Right lobe of liver (tissue), 6 donors: Measurements from ENCODE around the gene ZNF609. TPM values are rescaled to one million over a fixed set of nuclear protein-coding genes. Genes with fewer than 3 reads are reported as not detected.

ENCODE experiments used
- ATAC-seq, 4 donors: fragments of 200-7000 bp; cut with Tn5 transposase; one replicate each; pipeline ENCODE4 v1.9.1; 2020; ENCODE audit warnings: mild to moderate bottlenecking in 4 of 4, moderate library complexity in 4 of 4
- DNase-seq, 3 donors: peaks; one replicate each; pipeline ENCODE4 v3.0.0-alpha.2; 2020
- H3K27ac ChIP-seq, 3 donors: fragments of 200-600 bp; one replicate each; pipeline ENCODE4 v1.8.0; 2022
- H3K27me3 ChIP-seq, 2 donors: fragments of 200-600 bp; one replicate each; pipeline ENCODE4 v1.8.0; 2022
- H3K36me3 ChIP-seq, 4 donors: fragments of 200-600 bp; sonication (generic) in 1 of 4; one replicate each; pipeline versions ENCODE4 v1.5.1 to v1.8.0; 2017 to 2022; ENCODE audit warnings: control low read depth in 1 of 4
- H3K4me1 ChIP-seq, 4 donors: fragments of 200-600 bp; sonication (generic) in 1 of 4; one replicate each; pipeline versions ENCODE4 v1.5.1 to v1.8.0; 2017 to 2022; ENCODE audit warnings: control low read depth in 1 of 4
- H3K4me3 ChIP-seq, 3 donors: fragments of 200-600 bp; one replicate each; pipeline ENCODE4 v1.8.0; 2022
- H3K9me3 ChIP-seq, 4 donors: fragments of 200-600 bp; sonication (generic) in 1 of 4; one replicate each; pipeline versions ENCODE4 v1.5.1 to v1.8.0; 2017 to 2022; ENCODE audit warnings: control low read depth in 1 of 4
- CTCF ChIP-seq, 4 donors: fragments of 200-600 bp in 3 of 4; fragments of 450-650 bp in 1 of 4; IDR thresholded peaks; one replicate each; pipeline versions ENCODE4 v1.5.1 to v1.8.0; 2016 to 2022; ENCODE audit warnings: antibody characterized with exemption in 4 of 4, mild to moderate bottlenecking in 2 of 4
- POLR2A ChIP-seq: fragments of 450-650 bp; IDR thresholded peaks from one replicate; pipeline ENCODE4 v1.6.1; 2017; ENCODE audit warnings: antibody characterized with exemption, mild to moderate bottlenecking
- WGBS: methylation state at CpG from one replicate; pipeline ENCODE4 v1.1.6; 2018; ENCODE audit warnings: low coverage, low lambda C conversion rate; ENCODE audit not compliant: insufficient coverage; ENCODE audit errors: missing lambda C conversion rate; 5-methylcytosine and 5-hydroxymethylcytosine counted together
- intact Hi-C, 2 donors: fragments of 100-400 bp; cut with DNase I; formaldehyde crosslinking; loops; one replicate each; pipeline versions ENCODE4 v1.11.2 to v1.14.1; 2022
- total RNA-seq, 6 experiments: library from RNA; depleted of rRNA in 2 of 6; stranded (reverse); fragments of >200 nt in 2 of 6; fragmentation: NEBNext Ultra II Directional in 3 of 6; extraction: Animal tissue kit (Norgen Biotek cat#: 25700) in 3 of 6; gene quantifications; one replicate each; pipeline versions ENCODE4 v1.1.0 to v1.2.4, GENCODE V29; 2016 to 2023
- donor health status: DM: no; HTN: yes; CAD: no.
- donor health status: DM: no; HTN: no; CAD: no.
- donor health status: DM: no; HTN: no; CAD: no.
- donor health status: DM: no; HTN: yes; CAD: no.
- donor health status: DM: no; HTN: yes; CAD: no.

Gene ZNF609
- total RNA-seq, 6 experiments from 2014 or later = 10.7 to 16.1 (median 13.5) TPM

- no CpG with 5 or more reads among the region's 1 CpG for WGBS
- H3K27me3 ChIP-seq = no peaks in the 10 kb centered on the region
- H3K4me1 ChIP-seq = peaks cover 0 to 46% (median 17%) of the 10 kb centered on the region in 4 donors
- TF ChIP-seq POLR2A (no peak), CTCF (IDR thresholded peaks at IDR 0.05) (no peak)
- no peak for DNase-seq
- ATAC-seq = peak in 3 of 4 donors; percentile 8 to 23 (median 12)
- intact Hi-C loops = no loop called here
- H3K27ac ChIP-seq = peak overlapping the region in 1 of 3 donors; percentile 27
- peaks cover 0 to 4% (median under 1%) of the 10 kb centered on the region in 4 donors for H3K36me3 ChIP-seq
- no peak overlapping the region for H3K4me3 ChIP-seq
- H3K9me3 ChIP-seq = no peaks in the 10 kb centered on the region
These were observed 6.7 kb upstream of the ZNF609 start for GRCh38 chr15:64453689-64454037.

- DNase-seq (no peak), ATAC-seq (no peak)
- no peak for TF ChIP-seq POLR2A
- TF ChIP-seq CTCF (IDR thresholded peaks at IDR 0.05) = no peak
- peaks cover 0 to 46% (median 17%) of the 10 kb centered on the region in 4 donors for H3K4me1 ChIP-seq
- intact Hi-C loops = no loop called here
- no peaks in the 10 kb centered on the region for H3K9me3 ChIP-seq
- no peak overlapping the region for H3K27ac ChIP-seq
- no peak overlapping the region for H3K4me3 ChIP-seq
- no peaks in the 10 kb centered on the region for H3K27me3 ChIP-seq
- H3K36me3 ChIP-seq = peaks cover 0 to 4% (median 0%) of the 10 kb centered on the region in 4 donors
These were observed 6.1 kb upstream of the ZNF609 start for GRCh38 chr15:64454282-64454681.

GRCh38 chr15:64455961-64456371 is 4.4 kb upstream of the ZNF609 start:
- intact Hi-C loops = no loop called here
- TF ChIP-seq POLR2A (no peak), CTCF (IDR thresholded peaks at IDR 0.05) (no peak)
- 51% methylated on average over 3 of the region's 3 CpGs for WGBS
- DNase-seq = no peak
- Histone ChIP-seq H3K27me3 (no peaks in the 10 kb centered on the region), H3K36me3 (no peaks in the 10 kb centered on the region), H3K27ac (peak overlapping the region in 2 of 3 donors; percentile 4 to 55), H3K4me3 (peak overlapping the region in 1 of 3 donors; percentile 2), H3K9me3 (peaks cover 0 to 2% (median 0%) of the 10 kb centered on the region in 4 donors), H3K4me1 (peaks cover 0 to 46% (median 19%) of the 10 kb centered on the region in 4 donors)
- peak in 1 of 4 donors; percentile 2 for ATAC-seq

GRCh38 chr15:64456634-64457108 is 3.7 kb upstream of the ZNF609 start:
- peaks cover 0 to 2% (median 0%) of the 10 kb centered on the region in 4 donors for H3K9me3 ChIP-seq
- H3K36me3 ChIP-seq = no peaks in the 10 kb centered on the region
- ATAC-seq = peak; percentile 37 to 53 (median 48)
- no peaks in the 10 kb centered on the region for H3K27me3 ChIP-seq
- TF ChIP-seq POLR2A = no peak
- TF ChIP-seq CTCF (IDR thresholded peaks at IDR 0.05) = no peak
- no peak for DNase-seq
- H3K4me3 ChIP-seq = peak overlapping the region in 1 of 3 donors; percentile 2
- H3K27ac ChIP-seq = peak overlapping the region; percentile 0 to 55 (median 4)
- intact Hi-C loops = no loop called here
- 40% methylated on average over 1 of the region's 1 CpG for WGBS
- H3K4me1 ChIP-seq = peaks cover 0 to 48% (median 20%) of the 10 kb centered on the region in 4 donors
